Thyroid gland (tissue), 4 donors: ENCODE measurements around the gene KIF2A.

ENCODE experiments used
- POLR2A ChIP-seq, 2 donors: fragments of 450-650 bp; IDR thresholded peaks; one replicate each; pipeline ENCODE4 v1.6.1; 2017; ENCODE audit warnings: antibody characterized with exemption in 2 of 2, mild to moderate bottlenecking in 2 of 2, moderate library complexity in 1 of 2
- TF ChIP-seq, protein P1 (sequence below), 6 experiments: fragments of 200-600 bp in 3 of 6; fragments of 450-650 bp in 3 of 6; sonication (generic) in 3 of 6; IDR thresholded peaks; one replicate each; pipeline ENCODE4 v1.5.1; 2016 to 2019; ENCODE audit warnings: antibody characterized with exemption in 6 of 6, mild to moderate bottlenecking in 2 of 6, inconsistent platforms in 1 of 6, moderate library complexity in 1 of 6

DNA sequence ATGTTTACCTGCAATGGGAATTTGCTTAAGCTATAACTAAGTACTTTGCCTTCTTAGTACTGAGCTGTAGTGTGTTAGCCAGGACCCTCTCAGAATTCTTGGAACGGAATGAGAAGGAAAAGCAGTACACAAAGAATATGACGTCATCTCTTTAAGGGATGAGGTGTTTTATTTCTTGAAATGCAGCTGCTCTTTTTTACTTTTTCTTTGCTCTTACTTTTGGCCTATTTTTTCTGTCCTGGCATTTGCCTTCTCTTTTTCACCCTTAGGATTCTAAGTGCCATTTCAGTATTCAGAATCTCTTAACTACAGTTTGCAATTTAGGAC is 10.1 kb downstream of the KIF2A start:
- TF ChIP-seq, protein P1, sequence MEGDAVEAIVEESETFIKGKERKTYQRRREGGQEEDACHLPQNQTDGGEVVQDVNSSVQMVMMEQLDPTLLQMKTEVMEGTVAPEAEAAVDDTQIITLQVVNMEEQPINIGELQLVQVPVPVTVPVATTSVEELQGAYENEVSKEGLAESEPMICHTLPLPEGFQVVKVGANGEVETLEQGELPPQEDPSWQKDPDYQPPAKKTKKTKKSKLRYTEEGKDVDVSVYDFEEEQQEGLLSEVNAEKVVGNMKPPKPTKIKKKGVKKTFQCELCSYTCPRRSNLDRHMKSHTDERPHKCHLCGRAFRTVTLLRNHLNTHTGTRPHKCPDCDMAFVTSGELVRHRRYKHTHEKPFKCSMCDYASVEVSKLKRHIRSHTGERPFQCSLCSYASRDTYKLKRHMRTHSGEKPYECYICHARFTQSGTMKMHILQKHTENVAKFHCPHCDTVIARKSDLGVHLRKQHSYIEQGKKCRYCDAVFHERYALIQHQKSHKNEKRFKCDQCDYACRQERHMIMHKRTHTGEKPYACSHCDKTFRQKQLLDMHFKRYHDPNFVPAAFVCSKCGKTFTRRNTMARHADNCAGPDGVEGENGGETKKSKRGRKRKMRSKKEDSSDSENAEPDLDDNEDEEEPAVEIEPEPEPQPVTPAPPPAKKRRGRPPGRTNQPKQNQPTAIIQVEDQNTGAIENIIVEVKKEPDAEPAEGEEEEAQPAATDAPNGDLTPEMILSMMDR (IDR thresholded peaks at IDR 0.05), result no peak
- no peak for TF ChIP-seq POLR2A (IDR thresholded peaks at IDR 0.05)
